SU-DHL-6 (cell line): ENCODE data around the gene AGTRAP.

Source experiments
- CTCF ChIP-seq: fragments of 200-600 bp; sonication (generic); IDR thresholded peaks from one replicate; pipeline ENCODE4 v1.5.1; 2017; ENCODE audit warnings: antibody characterized with exemption, mild to moderate bottlenecking, low read length, moderate library complexity; ENCODE audit not compliant: insufficient read depth, poor library complexity, severe bottlenecking
- EZH2phosphoT487 ChIP-seq: fragments of 200-600 bp; sonication (generic), shearing (Covaris generic); conservative IDR thresholded peaks from 2 replicates; pipeline ENCODE4 v1.6.1; 2018; ENCODE audit warnings: mild to moderate bottlenecking, antibody characterized with exemption, low read length, moderate library complexity, mixed read lengths

GRCh38 chr1:11728126-11728806 is 7.7 kb upstream of the AGTRAP start:
- TF ChIP-seq CTCF (no peak), EZH2phosphoT487 (no peak)
